A549 (cell line): ENCODE results near the gene MARCHF10. TPM values are rescaled to one million over a fixed set of nuclear protein-coding genes. Genes with fewer than 3 reads are reported as not detected.

Source experiments
- ATAC-seq, 2 experiments: fragments of 200-7000 bp in 1 of 2; fragments of >200 bp in 1 of 2; cut with Nextera tagmentation in 1 of 2; cut with Tn5 transposase in 1 of 2; 3 replicates each; pipeline versions ENCODE4 v1.8.0 to v1.9.1; 2018 to 2020; ENCODE audit warnings: mild to moderate bottlenecking in 1 of 2, moderate library complexity in 1 of 2
- CTCF ChIA-PET: fragments of 300-600 bp; sonication (Branson Sonifier 250); formaldehyde crosslinking; extraction: SDS; loops from one replicate; lab custom pipeline; 2021; ENCODE audit warnings: antibody characterized with exemption, inconsistent platforms; lab: Yijun Ruan, JAX
- POLR2A ChIA-PET: fragments of 350-600 bp; formaldehyde crosslinking; extraction: SDS; loops from one replicate; lab custom pipeline; 2021; ENCODE audit warnings: antibody characterized with exemption, inconsistent platforms; lab: Yijun Ruan, JAX
- DNase-seq, 2 experiments: peaks; one replicate each; pipeline versions ENCODE4 v3.0.0 to v3.0.0-alpha.2; 2011 to 2016; ENCODE audit warnings: low read depth in 1 of 2, low spot score in 1 of 2
- FAIRE-seq: peaks from 2 replicates; lab custom pipeline; 2011; peaks lifted over from hg19 to GRCh38; lab: Jason Lieb, UNC
- H3K27ac ChIP-seq, 2 experiments: fragments of >200 bp; sonication (Bioruptor Twin); formaldehyde crosslinking; 3 replicates each; pipeline ENCODE4 v1.5.1; 2016 to 2017
- H3K4me1 ChIP-seq: fragments of >200 bp; sonication (Bioruptor Twin); formaldehyde crosslinking; 3 replicates; pipeline ENCODE4 v1.6.1; 2016
- H3K4me2 ChIP-seq: fragments of >200 bp; sonication (Bioruptor Twin); formaldehyde crosslinking; 3 replicates; pipeline ENCODE4 v1.6.1; 2016
- H3K4me3 ChIP-seq: fragments of >200 bp; sonication (Bioruptor Twin); formaldehyde crosslinking; 3 replicates; pipeline ENCODE4 v1.5.1; 2016
- H3K9me3 ChIP-seq: fragments of >200 bp; sonication (Bioruptor Twin); formaldehyde crosslinking; 3 replicates; pipeline ENCODE4 v1.6.1; 2016
- ATOH8 ChIP-seq: fragments of 250-450 bp; sonication (Bioruptor Pico); IDR thresholded peaks from 2 replicates; pipeline ENCODE4 v1.5.0; 2020; ENCODE audit warnings: low read depth, mild to moderate bottlenecking, moderate library complexity
- BCL3 ChIP-seq: fragments of >200 bp; sonication (Bioruptor Twin); formaldehyde crosslinking; IDR thresholded peaks from 3 replicates; pipeline ENCODE4 v1.6.1; 2016
- CHD4 ChIP-seq: fragments of 200-600 bp; sonication (generic); IDR thresholded peaks from 2 replicates; pipeline ENCODE4 v1.6.1; 2016; ENCODE audit warnings: antibody characterized with exemption, mild to moderate bottlenecking, borderline replicate concordance
- CTCF ChIP-seq: fragments of >200 bp; sonication (Bioruptor Twin); formaldehyde crosslinking; IDR thresholded peaks from 3 replicates; pipeline ENCODE4 v1.5.1; 2016
- ELK1 ChIP-seq: fragments of 150-350 bp; IDR thresholded peaks from 2 replicates; pipeline ENCODE4 v1.6.1; 2014; ENCODE audit warnings: low read depth, mild to moderate bottlenecking, low read length
- FOSL2 ChIP-seq, 2 experiments: fragments of 450-650 bp in 1 of 2; fragments of >200 bp in 1 of 2; sonication (Bioruptor Twin) in 1 of 2; formaldehyde crosslinking; IDR thresholded peaks; 2 replicates each; pipeline versions ENCODE4 v1.5.0 to v1.6.1; 2016 to 2020; ENCODE audit warnings: mild to moderate bottlenecking in 1 of 2, moderate library complexity in 1 of 2
- HDAC2 ChIP-seq: fragments of 200-600 bp; sonication (generic); IDR thresholded peaks from 2 replicates; pipeline ENCODE4 v1.6.1; 2016
- HEYL ChIP-seq: fragments of 250-450 bp; sonication (Bioruptor Pico); IDR thresholded peaks from 2 replicates; pipeline ENCODE4 v1.8.0; 2021; ENCODE audit warnings: mild to moderate bottlenecking, moderate library complexity
- HOXB5 ChIP-seq: fragments of 250-450 bp; sonication (Bioruptor Pico); IDR thresholded peaks from 2 replicates; pipeline ENCODE4 v1.5.0; 2020; ENCODE audit warnings: mild to moderate bottlenecking, moderate library complexity
- JUNB ChIP-seq: fragments of >200 bp; sonication (Bioruptor Twin); formaldehyde crosslinking; IDR thresholded peaks from 2 replicates; pipeline ENCODE4 v1.6.1; 2016
- MAX ChIP-seq: IDR thresholded peaks from 2 replicates; pipeline ENCODE4 v1.6.1; 2012
- MYC ChIP-seq: IDR thresholded peaks from 2 replicates; pipeline ENCODE4 v1.6.1; 2012; ENCODE audit warnings: mild to moderate bottlenecking, inconsistent platforms, low read length, improper control_type of control experiment, borderline replicate concordance
- NFE2L2 ChIP-seq: fragments of 150-350 bp; conservative IDR thresholded peaks from 2 replicates; pipeline ENCODE4 v1.6.1; 2014; ENCODE audit warnings: low read length
- NR3C1 ChIP-seq: fragments of >200 bp; sonication (Bioruptor Twin); formaldehyde crosslinking; IDR thresholded peaks from 3 replicates; pipeline ENCODE4 v1.6.1; 2017
- POLR2AphosphoS2 ChIP-seq: conservative IDR thresholded peaks from 2 replicates; pipeline ENCODE4 v1.6.1; 2012; ENCODE audit warnings: low read length, improper control_type of control experiment, inconsistent platforms
- RARB ChIP-seq: fragments of 250-450 bp; sonication (Bioruptor Pico); IDR thresholded peaks from 2 replicates; pipeline ENCODE4 v1.8.0; 2021; ENCODE audit warnings: mild to moderate bottlenecking, moderate library complexity
- RCOR1 ChIP-seq: fragments of 150-350 bp; IDR thresholded peaks from 2 replicates; pipeline ENCODE4 v1.6.1; 2014; ENCODE audit warnings: antibody characterized with exemption, low read length, low read depth
- SMC3 ChIP-seq: fragments of >200 bp; sonication (Bioruptor Twin); formaldehyde crosslinking; IDR thresholded peaks from 3 replicates; pipeline ENCODE4 v1.6.1; 2018; ENCODE audit warnings: inconsistent platforms
- TFCP2L1 ChIP-seq: fragments of 250-450 bp; sonication (Bioruptor Pico); IDR thresholded peaks from 2 replicates; pipeline ENCODE4 v1.5.0; 2021; ENCODE audit warnings: mild to moderate bottlenecking
- ZFP36 ChIP-seq: fragments of 450-650 bp; IDR thresholded peaks from 2 replicates; pipeline ENCODE4 v1.6.1; 2014; ENCODE audit warnings: borderline replicate concordance; ENCODE audit not compliant: partially characterized antibody
- WGBS: methylation state at CpG from one replicate; pipeline ENCODE4 v1.1.6; 2017; ENCODE audit errors: missing lambda C conversion rate; 5-methylcytosine and 5-hydroxymethylcytosine counted together
- polyA plus RNA-seq, 4 experiments: library from polyadenylated mRNA; depleted of rRNA in 3 of 4; stranded (reverse); fragments of >200 nt; fragmentation: RNase III in 1 of 4; extraction: RNeasy Plus Mini Kit Qiagen cat#74134 plus additional on column Dnase treatment in 1 of 4; gene quantifications; 2 replicates in 3 of 4; 3 replicates in 1 of 4; pipeline ENCODE4 v1.2.3, GENCODE V29; 2011 to 2017

Gene MARCHF10
- polyA plus RNA-seq, 2 of the 4 experiments (the other 2 are of a cell fraction): 0.43 to 0.57 TPM

GRCh38 chr17:62802561-62803205 is 5.4 kb downstream of the MARCHF10 start:
- Histone ChIP-seq H3K4me3 (no peak overlapping the region), H3K9me3 (no peaks in the 10 kb centered on the region), H3K4me1 (peaks cover 55% of the 10 kb centered on the region), H3K4me2 (no peak overlapping the region), H3K27ac (peak overlapping the region; percentile 89 to 90)
- ATAC-seq (no peak), DNase-seq (no peak), FAIRE-seq (no peak)
- TF ChIP-seq SMC3 (no peak), ELK1 (no peak), POLR2AphosphoS2 (no peak), NR3C1 (no peak), CHD4 (no peak), NFE2L2 (no peak)
- POLR2A ChIA-PET: no interaction called here
- CTCF ChIA-PET: interaction anchor here (1.0 to 1.8 kb wide), 4 partner anchors 16 to 165 kb away, joined by 3 to 8 read pairs (median 4); no protein-coding TSS in a partner anchor
- WGBS: 69% methylated on average over 9 of the region's 9 CpGs

GRCh38 chr17:62801553-62802114 is 6.5 kb downstream of the MARCHF10 start:
- no peak overlapping the region for H3K4me2 ChIP-seq
- WGBS: 89% methylated on average over 7 of the region's 7 CpGs
- TF ChIP-seq RARB (CRISPR knock-in tag): no peak
- no peak for TF ChIP-seq JUNB
- no peak for TF ChIP-seq CTCF
- no peak for TF ChIP-seq RCOR1
- TF ChIP-seq HEYL (CRISPR knock-in tag): no peak
- TF ChIP-seq SMC3: no peak
- no peak for TF ChIP-seq HDAC2
- TF ChIP-seq FOSL2 (IDR thresholded peaks at IDR 0.05): no peak
- TF ChIP-seq FOSL2 (CRISPR knock-in tag; IDR thresholded peaks at IDR 0.05): no peak
- TF ChIP-seq BCL3: no peak
- no peak for TF ChIP-seq TFCP2L1 (CRISPR knock-in tag)
- TF ChIP-seq HOXB5 (CRISPR knock-in tag): no peak
- TF ChIP-seq MAX: no peak
- TF ChIP-seq ZFP36: no peak
- no peak for TF ChIP-seq ATOH8 (CRISPR knock-in tag)
- no peak for TF ChIP-seq MYC
- ATAC-seq: no peak
- DNase-seq: no peak
- FAIRE-seq: no peak
- H3K4me1 ChIP-seq: peaks cover 49% of the 10 kb centered on the region
- H3K4me3 ChIP-seq: no peak overlapping the region
- ChIA-PET CTCF (interaction anchor here (1.0 to 1.8 kb wide), 2 partner anchors 17 to 22 kb away, joined by 3 to 4 read pairs; no protein-coding TSS in a partner anchor), POLR2A (no interaction called here)
- no peaks in the 10 kb centered on the region for H3K9me3 ChIP-seq
- peak overlapping the region; percentile 89 to 90 for H3K27ac ChIP-seq
